OCI-LY3 (cell line): ENCODE data around the gene OR51B4.

Experiments used
- EZH2phosphoT487 ChIP-seq: fragments of 200-600 bp; shearing (Covaris generic); IDR thresholded peaks from 2 replicates; pipeline ENCODE4 v1.6.1; 2018; ENCODE audit warnings: antibody characterized with exemption, mixed run types, low read depth
- TF ChIP-seq, protein P1 (sequence below): fragments of 200-600, 300-600 bp; sonication (generic); IDR thresholded peaks from 2 replicates; pipeline ENCODE4 v1.5.1; 2014; ENCODE audit warnings: antibody characterized with exemption, low read length, low read depth

- TF ChIP-seq, protein P1, sequence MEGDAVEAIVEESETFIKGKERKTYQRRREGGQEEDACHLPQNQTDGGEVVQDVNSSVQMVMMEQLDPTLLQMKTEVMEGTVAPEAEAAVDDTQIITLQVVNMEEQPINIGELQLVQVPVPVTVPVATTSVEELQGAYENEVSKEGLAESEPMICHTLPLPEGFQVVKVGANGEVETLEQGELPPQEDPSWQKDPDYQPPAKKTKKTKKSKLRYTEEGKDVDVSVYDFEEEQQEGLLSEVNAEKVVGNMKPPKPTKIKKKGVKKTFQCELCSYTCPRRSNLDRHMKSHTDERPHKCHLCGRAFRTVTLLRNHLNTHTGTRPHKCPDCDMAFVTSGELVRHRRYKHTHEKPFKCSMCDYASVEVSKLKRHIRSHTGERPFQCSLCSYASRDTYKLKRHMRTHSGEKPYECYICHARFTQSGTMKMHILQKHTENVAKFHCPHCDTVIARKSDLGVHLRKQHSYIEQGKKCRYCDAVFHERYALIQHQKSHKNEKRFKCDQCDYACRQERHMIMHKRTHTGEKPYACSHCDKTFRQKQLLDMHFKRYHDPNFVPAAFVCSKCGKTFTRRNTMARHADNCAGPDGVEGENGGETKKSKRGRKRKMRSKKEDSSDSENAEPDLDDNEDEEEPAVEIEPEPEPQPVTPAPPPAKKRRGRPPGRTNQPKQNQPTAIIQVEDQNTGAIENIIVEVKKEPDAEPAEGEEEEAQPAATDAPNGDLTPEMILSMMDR = no peak
- no peak for TF ChIP-seq EZH2phosphoT487
These were observed 11.6 kb downstream of the OR51B4 start for GRCh38 chr11:5290106-5290505.
